Stimulated activated naive CD8-positive, alpha-beta T cell treated with anti-CD3 and anti-CD28 coated beads, Interleukin-15, Interleukin-2, amounts not matched to agents 100 U/mL and 50 U/mL, for 24 hours (primary cell): ENCODE data around the gene PSMB7.

ENCODE experiments used
- ATAC-seq: fragments of 150-1000 bp; cut with Tn5 transposase; one replicate; pipeline ENCODE4 v1.10.0; 2021
- DNase-seq: peaks from one replicate; pipeline ENCODE4 v3.0.0; 2021

The PSMB7 gene

DNA sequence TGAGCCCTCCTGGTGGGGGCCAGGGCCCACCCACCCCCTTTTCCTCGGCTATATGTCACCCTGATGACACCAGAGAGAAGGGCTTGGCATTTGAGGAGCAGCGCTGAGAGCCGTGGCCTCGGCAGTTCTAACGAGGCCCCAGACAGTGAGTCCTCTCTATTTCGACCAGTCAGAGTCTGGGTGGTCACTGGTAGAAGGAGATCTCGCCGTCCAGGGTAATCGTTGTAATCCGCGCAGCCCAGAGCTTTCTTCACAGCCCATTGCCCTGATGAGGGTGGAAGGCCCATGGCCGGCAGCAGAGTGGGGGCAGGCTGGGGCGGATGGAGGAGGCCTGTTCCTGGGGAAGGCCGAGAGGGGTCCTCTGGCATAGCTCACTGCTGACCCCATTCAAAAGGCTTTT is 70.2 kb downstream of the PSMB7 start:
- ATAC-seq = no peak
- no peak for DNase-seq

GRCh38 chr9:124344291-124345050 is 70.8 kb downstream of the PSMB7 start:
- ATAC-seq = no peak

DNA sequence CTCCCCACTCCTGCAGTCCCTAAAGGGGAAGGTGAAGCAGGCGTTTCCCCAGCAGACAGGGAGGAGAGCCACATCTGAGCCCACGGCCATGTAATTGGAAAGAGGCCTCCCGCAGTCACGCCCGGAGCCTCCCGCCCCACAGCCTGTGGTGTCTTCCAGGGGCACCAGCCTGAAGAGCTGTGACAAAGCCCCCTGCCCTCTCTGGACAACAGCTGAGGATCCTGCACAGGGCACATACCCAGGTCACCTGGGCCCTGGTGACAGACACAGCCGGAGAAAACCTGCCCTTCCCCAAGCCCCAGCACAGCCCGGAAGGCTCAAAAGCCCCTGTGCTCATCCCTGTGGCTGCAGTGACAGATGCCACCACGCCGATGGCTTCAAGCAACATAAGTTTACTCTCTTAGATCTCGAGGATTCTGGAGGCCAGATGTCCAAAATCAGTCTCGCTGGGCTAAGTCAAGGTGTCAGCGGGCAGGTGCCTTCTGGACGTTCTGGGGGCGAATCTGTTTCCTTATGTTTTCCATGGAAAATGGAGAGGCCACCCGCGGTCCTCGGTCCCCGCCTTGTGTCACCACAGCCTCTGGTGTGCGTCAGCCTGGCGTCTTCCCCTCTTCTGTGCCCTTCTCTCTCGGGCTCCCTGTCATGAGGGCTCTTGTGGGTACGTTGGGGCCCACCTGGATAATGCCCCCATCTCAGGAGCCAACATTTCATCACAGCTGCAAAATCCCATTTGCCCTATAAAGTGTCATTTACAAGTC is 71.5 kb downstream of the PSMB7 start:
- ATAC-seq = no peak
- DNase-seq = no peak

More at GRCh38 chr9:124344291-124345050, 70.8 kb downstream of the PSMB7 start:
- DNase-seq = no peak

GRCh38 chr9:124342776-124343485 is 72.3 kb downstream of the PSMB7 start:
- no peak for ATAC-seq
- DNase-seq = no peak

DNA sequence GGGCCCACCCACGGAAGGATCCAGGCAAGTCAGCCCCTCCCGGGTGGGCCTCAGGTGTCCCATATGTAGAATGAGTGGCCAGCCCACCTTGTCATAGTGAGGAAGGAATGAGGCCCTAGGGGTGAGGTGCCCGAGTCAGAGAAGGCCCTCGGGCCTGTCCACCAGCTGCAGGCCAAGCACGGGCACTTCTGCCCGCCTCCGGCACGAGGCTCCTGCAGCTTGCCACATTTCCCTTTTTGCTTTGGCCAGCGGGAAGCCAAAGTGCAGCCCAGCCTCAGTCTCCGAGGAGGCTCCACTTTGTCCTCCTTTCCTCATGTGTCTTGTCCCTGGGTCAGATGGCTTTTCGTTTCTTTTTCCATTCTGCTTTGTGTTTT is 72.9 kb downstream of the PSMB7 start:
- no peak for DNase-seq
- ATAC-seq = no peak

GRCh38 chr9:124341455-124342170 is 73.6 kb downstream of the PSMB7 start:
- ATAC-seq (no peak), DNase-seq (no peak)

DNA sequence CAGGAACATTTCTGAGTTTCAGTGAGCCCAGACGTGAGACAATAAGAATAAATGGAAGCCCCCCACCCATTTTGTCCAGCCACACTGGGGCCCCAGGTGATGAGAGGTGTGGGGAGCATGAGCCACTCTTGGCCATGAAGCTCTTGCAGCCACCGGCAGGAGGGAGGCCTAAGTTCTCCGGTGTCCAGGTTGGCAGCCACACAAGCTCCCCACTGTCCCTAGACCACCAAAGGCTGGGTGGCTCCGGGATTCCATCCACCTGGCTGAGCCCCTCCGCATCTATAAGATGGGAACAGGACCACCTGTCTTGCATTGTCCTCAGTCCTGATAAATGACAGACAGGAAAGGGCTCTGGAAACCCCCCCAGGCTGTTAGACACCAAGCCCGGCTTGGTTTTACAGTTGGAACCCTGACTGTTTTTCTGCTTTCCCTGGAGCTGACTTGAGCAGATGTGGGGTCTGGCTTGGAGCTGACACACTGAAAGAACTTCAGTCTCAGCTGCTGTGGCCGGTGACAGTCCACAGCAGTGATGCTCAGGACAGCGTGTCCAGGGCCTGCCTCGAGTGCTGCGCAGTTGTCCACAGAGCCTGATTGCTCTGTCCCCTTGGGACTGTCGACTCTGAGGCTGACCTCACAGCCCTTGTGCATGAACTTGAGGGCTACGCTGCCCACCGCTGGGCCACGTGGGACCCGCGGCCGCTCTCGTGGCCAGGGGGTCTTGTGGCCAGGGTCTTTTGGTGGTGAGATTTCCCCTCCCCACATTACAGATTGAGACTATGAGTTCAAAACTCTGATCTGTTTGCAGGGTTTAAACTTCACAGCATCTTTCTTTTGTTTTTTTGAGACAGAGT is 74.8 kb downstream of the PSMB7 start:
- DNase-seq (no peak), ATAC-seq (no peak)

DNA sequence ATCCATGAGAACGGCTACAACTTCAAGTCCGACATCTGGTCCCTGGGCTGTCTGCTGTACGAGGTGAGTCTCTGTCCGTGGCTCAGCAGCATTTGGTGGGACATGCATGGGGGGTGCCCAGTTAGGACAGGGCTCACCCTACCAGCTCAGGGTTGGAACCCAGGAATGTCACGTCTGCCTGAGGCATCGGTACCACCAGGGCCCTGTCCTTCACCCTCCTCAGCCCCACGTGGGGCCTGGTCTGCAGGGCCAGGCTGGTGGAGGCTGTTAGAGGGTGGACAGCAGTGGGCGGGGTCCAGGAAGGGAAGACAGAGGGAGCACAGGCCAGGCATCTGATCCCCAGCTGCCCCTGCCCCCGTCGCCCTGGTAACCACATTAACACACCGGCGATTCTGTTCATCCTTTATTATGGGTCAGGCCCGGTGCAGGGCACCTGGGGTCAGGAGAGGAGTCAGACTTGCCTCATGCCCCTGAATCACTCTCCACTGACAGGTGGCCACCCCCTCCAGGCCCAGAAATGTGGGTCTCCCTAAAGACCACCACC is 75.6 kb downstream of the PSMB7 start:
- ATAC-seq (no peak), DNase-seq (no peak)

DNA sequence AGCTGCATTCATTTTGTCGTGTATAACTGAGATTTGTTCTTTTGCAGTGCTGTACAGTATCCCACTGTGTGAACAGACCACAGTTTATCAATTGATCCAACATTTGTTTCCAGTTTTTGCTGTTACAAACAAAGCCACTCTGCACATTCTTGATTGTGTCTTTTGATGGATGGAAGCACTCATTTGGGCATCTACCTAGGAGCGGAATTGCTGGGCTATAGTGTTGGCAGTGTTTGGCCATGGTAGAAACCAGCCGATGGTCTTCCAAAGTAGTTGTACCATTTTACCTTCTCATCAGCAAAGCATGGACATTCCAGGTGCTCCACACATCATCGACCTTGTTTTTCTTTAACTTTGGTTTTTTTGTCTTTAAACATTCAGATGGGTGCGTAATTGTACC is 77.7 kb downstream of the PSMB7 start:
- DNase-seq (no peak), ATAC-seq (no peak)

GRCh38 chr9:124335320-124335707 is 79.9 kb downstream of the PSMB7 start:
- ATAC-seq (no peak), DNase-seq (no peak)

DNA sequence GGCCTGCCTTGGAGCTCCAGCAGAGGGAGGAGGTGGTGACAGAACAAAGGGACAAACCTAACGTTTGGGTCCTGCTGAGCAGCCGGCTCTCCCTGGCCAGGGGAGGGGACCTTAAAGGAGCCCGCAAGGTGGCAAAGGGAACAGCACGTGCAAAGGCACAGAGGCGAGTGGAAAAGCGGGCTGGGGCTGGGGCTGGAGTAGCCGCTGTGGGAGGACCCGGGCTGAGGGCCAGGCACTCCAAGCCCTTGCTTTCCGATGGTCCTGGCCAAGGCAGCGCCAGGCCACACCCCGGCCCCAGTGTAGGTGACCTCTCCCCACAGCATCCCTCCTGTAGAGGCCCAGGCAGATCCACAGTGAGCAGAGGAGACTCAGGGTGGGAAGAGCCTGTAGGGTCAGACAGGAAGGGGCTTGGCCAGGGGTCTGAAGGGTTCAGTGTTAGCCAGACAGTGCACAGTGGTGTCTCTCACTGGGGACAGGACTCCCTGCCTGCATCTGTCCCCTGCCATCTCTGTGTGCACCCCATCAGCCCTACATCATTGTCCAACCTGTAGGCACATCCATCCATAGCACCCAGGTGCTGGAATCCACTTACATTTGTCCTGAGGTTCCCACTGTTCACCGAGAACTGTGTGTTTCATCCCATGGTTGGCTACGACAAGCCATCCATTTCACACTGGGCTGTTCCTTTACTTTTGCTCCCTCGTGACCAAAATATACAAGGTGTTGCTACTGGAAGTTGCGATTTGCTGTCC is 80.5 kb downstream of the PSMB7 start:
- ATAC-seq = no peak
- DNase-seq = no peak

DNA sequence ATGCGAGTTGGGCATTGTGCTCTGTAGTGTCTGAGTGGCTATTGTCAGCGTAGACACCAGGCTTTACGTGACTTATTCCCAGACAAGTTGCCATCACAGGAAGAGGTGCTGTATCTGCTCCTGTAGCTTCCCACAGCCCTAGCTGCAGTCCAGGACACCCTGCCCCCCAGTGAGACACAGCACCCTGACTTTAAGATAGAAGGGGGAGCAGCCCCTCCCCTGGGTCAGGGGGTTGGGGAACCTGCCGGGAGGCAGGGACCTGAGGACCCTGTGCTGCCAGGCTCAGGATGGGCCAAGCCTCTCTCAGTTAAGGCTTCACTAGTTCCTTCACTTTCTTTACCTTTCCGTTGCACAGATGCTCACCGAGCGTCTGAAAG is 82.1 kb downstream of the PSMB7 start:
- no peak for ATAC-seq
- no peak for DNase-seq

- DNase-seq = no peak
- no peak for ATAC-seq
These were observed 82.7 kb downstream of the PSMB7 start for GRCh38 chr9:124332361-124333202.

- DNase-seq (no peak), ATAC-seq (no peak)
These were observed 83.7 kb downstream of the PSMB7 start for GRCh38 chr9:124331580-124331979.

GRCh38 chr9:124330011-124330697 is 85.1 kb downstream of the PSMB7 start:
- DNase-seq (no peak), ATAC-seq (no peak)

- DNase-seq = no peak
- ATAC-seq = no peak
These were observed 85.9 kb downstream of the PSMB7 start for GRCh38 chr9:124329206-124329792.

- DNase-seq = no peak
- no peak for ATAC-seq
These were observed 87.0 kb downstream of the PSMB7 start for GRCh38 chr9:124328285-124328684.

DNA sequence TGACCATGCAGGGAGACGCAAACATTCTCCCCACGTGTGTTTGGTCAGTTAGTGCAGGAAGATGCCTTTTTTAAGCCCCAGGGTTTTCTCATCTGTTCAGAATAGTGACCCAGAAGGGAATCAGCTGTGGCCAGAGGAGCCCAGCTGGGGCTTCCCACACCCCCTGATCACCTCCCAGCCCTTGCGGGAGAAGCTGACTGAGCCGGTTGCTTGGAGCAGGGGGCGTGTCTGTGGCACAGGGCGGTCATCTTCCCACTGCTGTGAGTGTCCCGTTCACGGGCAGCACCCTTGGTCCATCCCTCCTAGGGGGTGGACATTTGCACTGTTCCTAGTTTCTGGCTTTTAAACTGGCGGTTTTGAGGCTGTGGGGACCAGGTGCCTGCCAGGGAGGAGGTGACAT is 87.8 kb downstream of the PSMB7 start:
- no peak for ATAC-seq
- DNase-seq = no peak

DNA sequence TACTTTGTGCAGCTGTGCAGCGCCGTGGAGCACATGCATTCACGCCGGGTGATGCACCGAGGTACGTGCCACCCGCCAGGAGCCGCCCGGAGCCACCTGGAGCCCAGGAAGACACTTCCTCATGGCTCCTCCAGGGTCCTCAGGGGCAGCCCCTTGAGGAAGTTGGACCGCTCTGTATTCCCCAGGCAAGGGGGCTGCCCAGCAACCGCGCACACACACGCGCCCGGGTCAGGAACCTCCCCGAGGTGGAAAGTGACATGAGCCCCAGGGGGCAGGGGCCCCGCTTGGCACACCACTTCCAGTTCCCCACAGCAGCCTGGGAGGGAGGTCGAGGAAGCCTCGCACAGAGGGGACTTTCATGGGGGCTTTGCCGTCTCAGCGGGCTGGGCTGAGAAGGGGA is 88.9 kb downstream of the PSMB7 start:
- no peak for ATAC-seq
- DNase-seq = no peak
